Fibroblast of skin of scalp (primary cell): ENCODE measurements around the gene STAP1.

ENCODE experiments used
- DNase-seq: peaks from one replicate; pipeline ENCODE4 v3.0.0-alpha.2; 2013

STAP1 gene

DNA sequence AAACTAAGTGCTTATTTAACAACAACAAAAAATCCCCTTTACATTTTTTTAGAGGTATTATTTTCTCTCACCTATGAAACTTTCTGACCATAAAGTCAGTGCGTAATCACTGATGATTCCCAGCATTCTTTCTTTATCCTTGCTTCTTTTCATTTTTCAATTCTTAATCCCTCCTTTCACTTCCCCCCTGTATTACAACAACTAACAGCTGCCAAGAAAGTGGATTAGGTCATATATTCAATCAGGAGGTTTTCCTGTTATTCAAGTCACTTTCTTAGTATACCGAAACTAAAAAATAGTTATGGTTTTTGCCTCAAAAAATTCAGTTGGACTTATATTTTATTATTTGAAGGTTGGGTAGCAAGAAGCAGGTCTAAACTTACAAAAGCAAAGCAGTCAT is 2.1 kb upstream of the STAP1 start:
- DNase-seq: no peak

DNA sequence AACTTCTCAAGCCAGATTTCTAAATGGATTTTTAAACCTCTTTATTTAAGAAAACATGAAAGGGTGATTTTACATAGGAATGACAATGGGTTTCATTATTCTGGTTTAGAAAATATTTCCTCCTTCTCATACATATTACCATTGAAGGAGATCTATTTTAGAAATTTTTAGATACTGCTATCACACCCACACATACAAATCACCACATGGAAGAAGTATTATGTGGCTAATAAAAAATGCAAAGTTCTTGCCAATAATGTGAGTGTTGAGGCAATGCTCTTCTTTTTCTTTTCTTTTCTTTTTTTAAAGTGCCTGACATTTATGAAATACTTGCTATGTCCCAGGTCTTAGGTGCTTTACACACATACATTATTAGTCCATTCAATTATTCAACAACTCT is 6.8 kb downstream of the STAP1 start:
- peak; percentile 24 for DNase-seq

DNA sequence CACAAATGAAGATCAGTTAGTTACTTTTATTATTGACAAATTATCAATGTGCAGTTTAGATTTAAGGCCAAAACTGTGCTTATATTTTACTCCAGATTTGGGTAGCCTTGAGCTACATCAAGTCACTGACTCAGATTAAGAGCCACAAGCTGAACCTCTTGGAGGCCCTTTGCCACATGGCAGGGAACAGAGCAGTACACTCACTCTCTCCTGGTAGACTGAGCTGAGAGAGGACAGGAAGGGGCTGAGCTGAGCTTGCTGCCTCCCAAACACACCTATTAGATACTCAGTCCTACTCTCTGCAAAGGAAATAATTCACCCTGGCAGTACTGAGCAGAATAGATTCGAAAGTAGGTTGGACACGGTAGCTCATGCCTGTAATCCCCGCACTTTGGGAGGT is 7.8 kb downstream of the STAP1 start:
- DNase-seq: no peak

DNA sequence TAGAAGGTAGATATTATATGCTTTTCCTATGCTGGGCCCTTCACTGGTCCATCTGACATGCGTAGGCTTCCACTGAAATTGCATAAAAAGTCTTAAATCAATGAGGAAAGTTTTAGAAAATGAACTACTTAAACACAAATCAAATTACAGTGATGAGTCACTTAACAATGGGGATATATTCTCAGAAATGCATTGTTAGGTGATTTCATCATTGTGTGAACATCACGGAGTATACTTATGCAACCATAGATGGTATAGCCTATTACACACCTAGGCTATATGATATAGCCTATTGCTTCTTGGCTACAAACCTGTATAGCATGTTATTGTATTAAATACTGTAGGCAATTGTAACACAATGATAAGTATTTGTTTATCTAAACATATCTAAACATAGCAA is 10.3 kb downstream of the STAP1 start:
- DNase-seq: peak; percentile 8

DNA sequence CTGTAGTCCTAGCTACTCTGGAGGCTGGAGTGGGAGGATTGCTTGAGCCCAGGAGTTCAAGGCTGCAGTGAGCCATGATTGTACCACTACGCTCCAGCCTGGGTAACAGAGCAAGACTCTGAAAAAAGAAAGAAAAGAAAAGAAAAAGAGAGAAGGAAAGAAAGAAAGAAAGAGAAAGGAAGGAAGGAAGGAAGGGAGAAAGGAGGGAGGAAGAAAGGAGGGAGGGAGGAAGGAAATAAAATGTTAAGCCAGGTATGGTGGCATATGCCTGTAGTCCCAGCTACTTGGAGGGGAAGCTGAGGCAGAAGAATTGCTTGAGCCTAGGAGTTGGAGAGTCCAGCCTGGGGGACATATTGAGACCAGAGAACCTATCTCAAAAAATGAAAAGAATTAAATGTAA is 12.0 kb downstream of the STAP1 start:
- no peak for DNase-seq

DNA sequence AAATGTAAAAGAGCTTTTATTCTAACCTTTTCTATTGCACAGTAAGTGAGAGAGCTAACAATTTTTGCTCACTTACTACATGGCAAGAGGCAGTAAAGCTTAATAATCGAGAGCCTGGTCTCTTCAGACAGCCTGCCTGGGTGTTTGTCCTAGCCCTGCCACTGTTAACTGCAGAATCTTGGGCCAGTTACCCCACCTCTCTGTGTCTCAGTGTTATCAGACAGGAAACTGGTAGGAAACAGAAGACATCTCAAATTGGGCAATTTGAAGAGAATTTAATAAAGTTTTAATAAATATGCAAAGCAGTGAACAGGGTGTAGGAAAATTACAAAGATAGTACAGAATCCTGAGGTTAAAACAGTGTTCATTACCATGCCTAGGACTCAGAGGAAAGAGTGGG is 13.4 kb downstream of the STAP1 start:
- no peak for DNase-seq

DNA sequence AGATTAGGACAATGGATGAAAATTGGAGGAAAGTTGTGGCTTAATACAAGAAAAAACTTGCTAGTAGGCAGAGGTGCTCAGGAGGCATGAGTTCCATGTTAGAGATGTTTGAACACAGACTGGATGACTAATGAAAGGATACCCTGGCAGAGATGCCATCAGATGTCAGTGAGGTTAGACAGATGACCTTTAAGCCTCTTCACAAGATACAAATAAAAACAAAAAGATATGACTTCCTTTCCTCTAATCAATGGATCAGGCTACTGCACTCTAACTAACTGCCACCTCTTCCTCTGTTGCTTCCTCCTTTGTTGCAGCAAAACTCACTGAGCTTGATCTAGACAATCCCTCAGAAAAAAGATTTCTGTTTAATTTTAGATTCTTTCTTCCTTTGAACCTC is 14.7 kb downstream of the STAP1 start:
- DNase-seq: no peak

DNA sequence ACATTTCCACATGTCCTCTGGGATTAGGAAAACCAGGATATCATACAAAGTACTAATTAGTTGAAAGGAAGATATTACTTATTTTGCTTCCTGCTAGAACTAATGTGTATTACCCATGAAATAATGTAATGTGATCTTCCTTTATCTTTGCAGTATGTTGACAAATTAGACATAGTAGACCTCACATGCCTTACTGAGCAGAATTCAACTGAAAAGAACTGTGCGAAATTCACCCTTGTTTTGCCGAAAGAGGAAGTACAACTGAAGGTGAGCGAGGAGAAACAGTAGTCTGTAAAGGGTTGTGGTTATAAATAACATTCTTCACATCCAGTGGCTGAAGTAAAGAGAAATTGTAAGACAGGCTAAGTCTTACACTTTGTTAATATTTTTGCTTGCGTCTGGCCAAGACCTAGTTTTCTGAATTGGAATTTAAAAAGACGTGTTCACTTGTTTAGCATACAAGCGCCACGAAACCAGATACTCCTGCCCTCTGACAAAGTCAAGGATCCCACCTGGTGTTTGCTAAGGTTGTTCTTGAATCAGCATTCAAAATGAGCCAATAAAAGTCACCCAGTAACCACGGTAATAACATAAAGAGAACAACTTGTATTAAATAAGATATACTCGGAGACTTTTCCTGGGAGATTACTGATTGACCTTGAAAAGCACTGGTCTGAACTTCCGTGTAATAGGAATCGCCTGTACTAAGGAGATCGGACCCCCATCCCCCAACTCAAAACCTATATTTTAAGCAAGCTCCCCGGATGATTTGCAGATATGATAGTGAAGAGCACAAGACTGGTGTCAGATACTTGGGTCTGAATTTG is 16.9 kb downstream of the STAP1 start:
- DNase-seq: no peak

DNA sequence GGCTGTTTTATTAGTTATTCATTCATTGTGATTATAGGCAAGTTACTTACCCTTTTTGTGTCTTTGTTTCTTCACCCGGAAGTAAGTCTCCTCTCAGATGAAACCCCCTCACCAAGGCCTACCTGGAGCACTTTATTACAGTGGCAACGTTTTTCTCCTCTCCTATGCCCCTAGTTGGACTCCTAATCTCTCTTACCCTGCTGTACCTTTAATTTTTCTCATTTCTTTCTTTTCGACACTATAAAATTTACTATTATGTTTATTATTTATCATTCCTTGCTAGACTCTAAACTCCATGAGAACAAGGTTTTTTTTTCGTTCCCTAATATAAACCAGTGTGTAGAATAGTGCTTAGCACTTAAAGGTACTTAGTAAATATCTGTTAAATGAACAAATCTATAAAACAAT is 17.5 kb downstream of the STAP1 start:
- no peak for DNase-seq

DNA sequence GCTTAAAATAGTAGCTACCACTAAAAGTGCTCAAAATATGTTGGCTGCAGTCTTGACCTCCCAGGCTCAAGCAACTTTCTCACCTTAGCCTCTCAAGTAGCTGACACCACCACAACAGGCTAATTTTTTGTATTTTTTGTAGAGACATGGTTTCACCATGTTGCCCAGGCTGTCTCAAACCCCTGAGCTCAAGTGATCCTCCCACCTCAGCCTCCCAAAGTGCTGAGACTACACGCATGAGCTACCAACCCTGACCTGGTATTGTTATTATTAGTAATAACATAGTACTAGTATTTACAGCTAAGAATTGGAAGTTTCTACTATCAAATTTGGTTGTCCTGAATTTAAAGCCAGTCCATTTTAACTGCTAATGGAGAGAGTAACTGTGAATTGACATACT is 18.0 kb downstream of the STAP1 start:
- no peak for DNase-seq

DNA sequence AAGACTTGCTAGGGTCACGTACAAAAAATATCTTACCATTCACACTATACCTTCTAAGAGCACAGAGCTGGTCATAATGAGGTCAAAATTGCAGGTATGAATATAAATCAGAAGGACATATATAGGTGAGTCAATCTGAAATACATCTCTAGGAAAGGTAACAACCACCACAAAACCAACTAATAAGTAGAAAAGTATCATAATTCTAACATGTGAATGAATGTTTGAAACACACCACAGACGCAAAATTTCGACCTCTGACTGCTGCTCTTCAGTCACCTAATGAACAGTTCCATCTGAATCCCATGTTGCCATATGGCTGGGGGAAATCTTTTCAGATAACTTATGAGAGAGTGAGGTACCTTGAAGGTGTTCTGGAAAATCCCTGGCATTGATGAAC is 22.1 kb downstream of the STAP1 start:
- no peak for DNase-seq

DNA sequence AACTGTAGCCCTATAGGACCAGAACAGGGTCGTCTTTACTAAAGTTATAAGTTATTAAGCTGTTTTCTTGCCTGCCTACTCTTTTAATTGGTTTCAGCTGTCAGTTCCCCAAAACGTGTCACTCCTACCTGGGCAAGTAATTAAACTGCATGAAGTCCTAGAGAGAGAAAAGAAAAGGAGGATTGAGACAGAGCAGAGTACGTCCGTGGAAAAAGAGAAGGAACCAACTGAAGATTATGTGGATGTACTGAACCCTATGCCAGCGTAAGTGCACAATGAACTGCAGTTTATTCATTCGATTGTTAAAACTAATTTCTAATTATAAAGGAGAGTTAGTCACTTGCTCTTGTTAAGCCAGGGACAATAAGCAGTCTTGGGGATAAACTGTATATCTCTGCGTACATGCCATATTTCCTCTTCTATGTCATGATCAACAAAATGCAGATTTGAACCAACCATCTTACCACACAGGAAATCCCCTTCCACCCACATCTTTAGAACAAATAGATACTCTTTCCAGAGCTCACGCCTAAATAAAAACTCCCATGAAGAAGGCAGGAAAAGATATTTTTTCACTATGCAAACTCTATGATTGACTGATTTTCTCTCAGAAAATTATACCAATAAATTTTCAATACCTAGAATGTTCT is 22.8 kb downstream of the STAP1 start:
- no peak for DNase-seq

DNA sequence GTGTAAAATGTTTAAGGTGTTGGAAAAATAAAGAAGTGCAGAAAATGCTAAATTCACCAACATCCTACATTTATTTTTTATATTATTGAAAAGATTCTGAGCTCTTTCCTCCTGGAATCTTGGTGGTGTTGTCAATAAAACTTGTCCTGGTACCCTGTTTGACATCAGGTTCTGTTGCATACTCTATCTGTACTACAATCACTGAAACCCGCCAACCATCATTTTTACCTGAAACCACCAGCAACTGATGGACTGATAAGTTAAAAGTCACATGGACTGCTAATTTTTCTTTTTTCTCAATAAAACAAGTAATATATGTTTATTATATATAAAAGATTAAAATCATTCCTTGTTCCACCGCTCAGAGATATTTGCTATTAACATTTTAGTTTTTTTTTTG is 23.4 kb downstream of the STAP1 start:
- no peak for DNase-seq

DNA sequence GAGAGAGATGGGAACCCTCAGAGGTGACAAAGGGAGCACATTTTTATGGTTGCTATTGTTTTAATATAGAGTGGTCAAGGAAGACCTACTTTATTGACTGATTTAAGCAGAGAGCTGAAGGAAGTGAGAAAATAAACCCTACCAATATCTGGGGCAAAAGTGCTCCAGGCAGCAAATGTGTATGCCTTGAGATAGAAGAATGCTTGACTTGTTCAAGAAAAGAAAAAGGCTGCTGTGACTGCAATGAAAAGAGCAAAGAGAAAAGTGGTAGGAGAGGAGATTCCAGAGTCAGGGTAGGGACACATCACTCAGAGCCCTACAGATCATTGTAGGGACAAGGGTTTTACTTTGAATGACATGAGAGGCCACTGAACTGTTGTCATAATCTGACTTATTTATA is 26.0 kb downstream of the STAP1 start:
- no peak for DNase-seq

DNA sequence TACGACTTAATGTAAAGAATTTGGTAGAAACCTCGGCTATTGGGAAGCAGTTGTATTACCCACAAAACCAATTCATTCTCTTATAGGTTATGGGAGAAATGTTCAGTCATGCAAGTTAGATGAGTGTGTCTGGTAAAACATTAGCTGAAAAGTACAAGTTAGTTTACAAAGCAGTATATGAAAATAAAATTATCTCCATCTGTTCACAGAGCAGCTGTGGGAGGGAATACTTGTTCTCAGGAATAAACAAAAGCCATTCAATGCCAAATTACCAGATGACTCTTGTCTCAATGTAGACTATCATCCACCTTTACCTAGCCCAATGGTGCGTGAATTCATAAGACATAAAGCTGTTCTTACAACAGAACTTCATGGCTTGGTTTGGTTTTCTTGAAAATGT is 28.6 kb downstream of the STAP1 start:
- no peak for DNase-seq

DNA sequence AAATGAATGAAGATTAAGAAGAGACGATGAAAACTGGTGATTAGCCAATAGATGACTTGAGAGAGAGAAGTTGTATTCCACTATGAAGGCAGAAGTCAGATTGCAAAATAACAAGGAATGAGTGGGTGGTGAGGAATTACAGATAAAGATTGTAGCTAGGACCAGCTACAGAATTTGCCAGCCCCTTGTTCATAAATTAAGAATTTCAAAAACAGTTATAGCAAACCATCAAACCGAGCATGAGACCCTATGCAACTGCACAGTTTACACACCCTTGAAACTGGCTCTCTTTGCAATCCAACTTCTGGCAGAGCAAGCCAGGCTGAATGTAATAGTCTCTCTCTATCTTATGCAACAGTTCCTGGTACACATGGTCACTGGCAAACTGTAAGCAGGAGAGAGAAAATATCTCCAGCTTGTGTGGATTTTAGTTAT is 35.2 kb downstream of the STAP1 start:
- no peak for DNase-seq

DNA sequence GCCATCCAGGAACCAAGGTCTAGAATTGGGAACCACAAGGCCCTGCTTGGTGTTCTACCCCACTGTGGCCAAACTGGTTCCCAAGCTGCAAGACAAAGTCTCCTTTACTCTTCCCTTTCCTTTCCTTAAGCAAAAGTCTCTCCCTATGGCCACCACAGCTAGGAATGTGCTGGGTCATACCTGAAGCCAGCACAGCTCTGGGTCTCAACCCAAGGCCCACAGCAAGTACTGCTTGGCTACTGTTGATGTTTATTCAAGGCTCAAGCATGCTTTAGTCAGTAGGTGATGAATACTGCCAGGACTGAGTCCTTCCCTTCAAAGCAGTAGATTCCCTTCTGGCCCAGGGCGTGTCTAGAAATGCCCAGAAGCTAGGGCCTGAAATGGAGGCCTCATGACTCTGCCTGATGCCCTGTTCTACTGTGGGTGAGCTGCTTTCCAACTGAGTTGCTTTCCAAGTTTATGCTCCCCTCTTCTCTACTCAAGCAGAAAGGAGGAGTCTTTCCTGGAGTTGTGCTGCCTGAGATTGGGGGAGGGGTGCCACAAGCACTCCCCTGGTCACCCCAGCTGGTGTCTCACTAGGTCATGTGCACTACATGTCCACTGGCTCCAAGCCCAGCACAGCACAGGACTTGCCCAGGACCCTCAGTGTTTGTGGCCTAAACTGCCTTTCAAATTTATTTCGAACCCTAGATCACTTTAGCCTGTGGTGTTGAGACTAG is 44.9 kb downstream of the STAP1 start:
- DNase-seq: no peak

DNA sequence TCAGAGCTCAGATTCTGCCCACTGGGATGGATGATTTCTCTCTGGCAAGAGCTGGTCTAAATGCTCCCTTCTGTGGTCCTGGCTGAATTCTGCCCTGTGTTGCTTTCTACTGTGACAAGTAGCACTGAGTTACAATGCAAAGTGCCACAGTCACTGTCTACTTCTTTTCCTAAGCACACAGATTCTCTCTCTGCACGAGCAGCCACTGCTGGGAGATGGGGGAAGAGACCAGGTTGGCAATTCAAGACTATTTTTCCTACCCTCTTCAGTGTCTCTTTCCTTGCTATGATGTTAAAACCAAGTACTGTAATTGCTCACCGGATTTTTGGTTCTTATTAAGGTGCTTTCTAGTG is 45.5 kb downstream of the STAP1 start:
- no peak for DNase-seq

DNA sequence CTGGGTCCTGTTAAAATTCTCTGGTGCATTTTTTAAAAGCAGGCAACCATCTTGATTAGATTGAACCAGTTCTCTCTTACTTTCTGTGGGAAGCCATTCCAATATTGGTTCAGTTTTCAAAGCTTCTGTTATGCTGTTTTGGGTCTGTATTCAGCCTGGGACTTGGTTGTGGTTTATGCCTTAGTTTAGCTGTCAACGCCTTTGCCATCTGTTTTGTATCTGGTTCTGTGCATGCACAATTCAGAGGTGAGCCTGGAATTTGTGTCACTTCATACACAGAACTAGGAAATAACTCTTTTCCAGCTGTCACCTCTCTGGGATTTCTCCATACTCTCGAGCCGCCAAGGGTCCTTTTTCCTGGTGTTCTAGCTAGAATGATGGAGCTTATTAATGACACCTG is 46.2 kb downstream of the STAP1 start:
- no peak for DNase-seq

DNA sequence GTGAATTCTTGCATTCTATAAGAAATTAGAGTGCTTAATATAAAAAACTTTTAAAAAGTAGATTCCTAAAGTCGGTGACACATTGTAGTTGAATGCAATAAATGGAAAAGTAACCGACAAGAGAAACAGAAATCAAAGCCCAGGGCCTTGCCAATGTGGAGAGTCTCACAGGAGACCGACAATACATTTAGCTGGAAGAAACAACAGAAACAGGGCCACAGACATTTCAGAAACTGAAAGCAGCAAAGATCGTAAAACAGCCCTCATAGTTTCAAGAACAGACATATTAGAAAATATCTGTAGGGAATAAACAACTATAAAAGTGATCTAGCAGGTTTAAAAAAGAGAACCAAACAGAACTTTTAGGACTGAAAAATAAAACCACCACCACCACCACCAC is 49.5 kb downstream of the STAP1 start:
- no peak for DNase-seq

DNA sequence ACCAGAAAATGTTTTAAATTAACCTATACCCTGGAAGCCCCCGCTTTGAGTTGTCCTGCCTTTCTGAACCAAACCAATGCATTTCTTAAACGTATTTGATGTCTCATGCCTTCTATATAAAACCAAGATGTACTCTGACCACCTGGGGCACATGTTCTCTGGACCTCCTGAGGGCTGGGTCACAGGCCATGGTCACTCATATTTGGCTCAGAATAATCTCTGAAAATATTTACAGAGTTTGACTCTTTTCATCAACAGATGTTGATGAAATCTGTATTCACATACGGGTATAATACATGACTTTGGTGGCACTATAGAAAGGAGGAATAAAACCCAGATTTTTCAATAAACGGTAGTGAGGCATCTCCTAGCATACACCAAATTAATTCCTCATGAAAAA is 55.7 kb downstream of the STAP1 start:
- DNase-seq: no peak

DNA sequence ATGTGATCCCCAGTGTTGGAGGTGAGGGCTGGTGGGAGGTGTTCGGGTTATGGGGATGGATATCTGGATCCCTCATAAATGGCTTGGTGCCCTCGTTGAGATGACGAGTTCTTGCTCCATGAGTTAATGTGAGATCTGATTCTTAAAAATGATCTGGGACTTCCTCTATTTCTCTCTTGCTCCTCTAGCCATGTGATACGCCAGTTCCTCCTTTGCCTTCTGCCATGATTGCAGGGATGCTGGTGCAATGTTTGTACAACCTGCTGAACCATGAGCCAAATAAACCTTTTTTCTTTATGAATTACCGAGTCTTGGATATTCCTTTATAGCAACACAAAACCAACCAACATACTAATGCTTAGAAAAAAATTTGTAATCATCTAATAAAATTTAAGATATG is 56.6 kb downstream of the STAP1 start:
- DNase-seq: no peak

DNA sequence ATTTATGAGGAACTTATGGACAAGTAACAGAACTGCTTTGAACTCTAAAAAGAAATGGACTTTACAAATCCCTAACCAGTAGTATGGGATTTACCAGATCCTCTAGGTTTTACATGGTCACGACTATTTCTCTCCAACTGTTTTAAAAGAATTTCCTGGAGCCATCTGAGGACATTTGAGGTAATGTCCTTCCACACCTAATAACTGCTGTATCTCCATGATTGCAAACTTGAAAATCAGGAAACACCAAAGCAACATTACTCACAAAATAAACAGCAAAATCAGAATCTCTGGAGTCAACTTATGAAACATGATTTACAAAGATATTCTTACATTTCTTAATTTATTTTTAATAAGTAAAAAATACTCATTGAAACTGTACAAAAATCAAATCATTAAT is 58.0 kb downstream of the STAP1 start:
- no peak for DNase-seq

DNA sequence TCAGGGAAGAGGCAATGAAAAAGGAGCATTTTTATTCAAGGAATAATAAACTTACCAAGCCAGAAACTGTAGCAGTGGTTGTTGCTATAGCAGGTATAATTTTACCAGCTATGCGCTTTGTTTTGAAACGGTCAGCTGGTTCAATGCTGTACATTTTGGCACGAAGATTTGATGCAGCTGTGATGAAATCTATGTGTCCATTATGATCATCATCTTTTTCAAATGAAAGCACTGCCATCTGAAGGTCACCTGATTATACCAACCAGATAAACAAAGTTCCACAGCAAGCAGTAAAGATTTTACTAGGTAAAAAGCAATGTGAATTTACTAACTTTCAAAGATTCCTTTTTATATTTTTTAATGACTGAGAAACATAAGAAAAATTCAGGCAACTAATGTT is 66.4 kb downstream of the STAP1 start:
- no peak for DNase-seq
